HepG2 (cell line): ENCODE measurements around the gene PDGFD.

ENCODE experiments used
- JUNB ChIP-seq: sonication (generic); formaldehyde crosslinking; IDR thresholded peaks from 2 replicates; pipeline ENCODE4 v1.8.0; 2022; ENCODE audit warnings: missing genetic modification reagents, mild to moderate bottlenecking, borderline replicate concordance
- SMYD3 ChIP-seq: sonication (generic); formaldehyde crosslinking; IDR thresholded peaks from 2 replicates; pipeline ENCODE4 v1.8.1; 2023; ENCODE audit warnings: mild to moderate bottlenecking, missing genetic modification reagents
- TF ChIP-seq, protein P1 (sequence below): IDR thresholded peaks from 2 replicates; pipeline ENCODE4 v1.6.1; 2012; ENCODE audit warnings: inconsistent platforms

DNA sequence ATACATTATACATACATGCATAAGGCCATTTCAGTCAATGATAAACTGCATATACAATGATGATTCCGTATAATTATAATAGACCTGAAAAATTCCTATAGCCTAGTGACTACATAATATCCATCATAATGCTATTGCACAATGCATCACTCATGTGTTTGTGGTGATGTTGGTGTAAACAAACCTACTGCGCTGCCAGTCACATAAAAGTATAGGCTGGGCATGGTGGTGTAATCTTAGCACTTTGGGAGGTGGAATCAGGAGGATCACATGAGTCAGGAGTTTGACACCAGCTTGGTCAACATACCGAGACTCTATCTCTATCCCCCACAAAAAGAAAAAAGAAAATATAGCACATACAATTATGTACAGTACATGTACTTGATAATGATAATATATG, 291.2 kb downstream of the PDGFD start:
- TF ChIP-seq, protein P1, sequence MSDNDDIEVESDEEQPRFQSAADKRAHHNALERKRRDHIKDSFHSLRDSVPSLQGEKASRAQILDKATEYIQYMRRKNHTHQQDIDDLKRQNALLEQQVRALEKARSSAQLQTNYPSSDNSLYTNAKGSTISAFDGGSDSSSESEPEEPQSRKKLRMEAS, result no peak
- no peak for TF ChIP-seq JUNB
- TF ChIP-seq SMYD3 (CRISPR knock-in tag), result no peak
